Activated B cell treated with CpG ODN at 0.5 μM for 24 hours (primary cell): Measurements from ENCODE around the gene GALNT12. TPM values are rescaled to one million over a fixed set of nuclear protein-coding genes. Genes with fewer than 3 reads are reported as not detected.

Source experiments
- ATAC-seq: fragments of 200-7000 bp; cut with Tn5 transposase; one replicate; pipeline ENCODE4 v1.10.0; 2021; ENCODE audit warnings: low read depth, mild to moderate bottlenecking, moderate library complexity
- CTCF ChIA-PET: fragments of 350-600 bp; sonication (Branson Sonifier 250); formaldehyde crosslinking; loops from one replicate; lab custom pipeline; 2021; ENCODE audit warnings: antibody characterized with exemption; lab: Charles Lee
- POLR2A ChIA-PET: fragments of 350-600 bp; sonication (Branson Sonifier 250); formaldehyde crosslinking; loops from one replicate; lab custom pipeline; 2021; ENCODE audit warnings: antibody characterized with exemption; lab: Charles Lee
- DNase-seq: peaks from one replicate; pipeline ENCODE4 v3.0.0; 2022
- H3K27ac Mint-ChIP-seq: one replicate; pipeline ENCODE4 v1.8.0; 2020; ENCODE audit warnings: mixed read lengths
- H3K27me3 Mint-ChIP-seq: one replicate; pipeline ENCODE4 v1.8.0; 2021; ENCODE audit warnings: mixed read lengths
- H3K36me3 Mint-ChIP-seq: one replicate; pipeline ENCODE4 v1.8.0; 2021; ENCODE audit warnings: low read depth, mixed read lengths
- H3K4me1 Mint-ChIP-seq: one replicate; pipeline ENCODE4 v1.8.0; 2021; ENCODE audit warnings: mixed read lengths
- H3K4me3 Mint-ChIP-seq: one replicate; pipeline ENCODE4 v1.8.0; 2020; ENCODE audit warnings: mild to moderate bottlenecking, mixed read lengths
- H3K9me3 Mint-ChIP-seq: one replicate; pipeline ENCODE4 v1.8.0; 2020; ENCODE audit warnings: mixed read lengths
- CTCF ChIP-seq: fragments of 200-600 bp; IDR thresholded peaks from one replicate; pipeline ENCODE4 v1.8.0; 2022; ENCODE audit warnings: antibody characterized with exemption, mild to moderate bottlenecking
- intact Hi-C: fragments of 100-400 bp; cut with micrococcal nuclease; formaldehyde crosslinking; loops from one replicate; pipeline ENCODE4 v1.15.1; 2024
- total RNA-seq: library from RNA; stranded (reverse); gene quantifications from 2 replicates; pipeline ENCODE4 v1.2.3, GENCODE V29; 2022

The GALNT12 gene
- total RNA-seq, 1 donor from 2014 or later, result 2.0 TPM

- peak; percentile 59 for DNase-seq
- intact Hi-C loops, result loop anchor here (1.0 to 5.0 kb wide), 7 partner anchors 127 to 1747 kb away; partner anchors contain the start of genes ALG2 and SEC61B
- no peaks in the 10 kb centered on the region for H3K4me1 Mint-ChIP-seq
- no peaks in the 10 kb centered on the region for H3K9me3 Mint-ChIP-seq
- H3K27ac Mint-ChIP-seq, result no peak overlapping the region
- no peak overlapping the region for H3K4me3 Mint-ChIP-seq
- POLR2A ChIA-PET, result interaction anchor here (1.0 kb wide), 1 partner anchor 52 kb away, joined by 3 read pairs; the partner anchor contains the start of gene ANKS6
- peaks cover 6% of the 10 kb centered on the region for H3K36me3 Mint-ChIP-seq
- TF ChIP-seq CTCF, result peak; percentile 59
- ATAC-seq, result peak; percentile 97
- CTCF ChIA-PET, result interaction anchor here (0.7 to 5.1 kb wide), 19 partner anchors 9 to 1747 kb away, joined by 3 to 65 read pairs (median 3); no protein-coding TSS in a partner anchor
- H3K27me3 Mint-ChIP-seq, result no peaks in the 10 kb centered on the region
Observed at GRCh38 chr9:98848450-98849149, 41.1 kb downstream of the GALNT12 start.

- POLR2A ChIA-PET, result no interaction called here
- H3K9me3 Mint-ChIP-seq, result no peaks in the 10 kb centered on the region
Observed at GRCh38 chr9:98849563-98849962, 42.1 kb downstream of the GALNT12 start.

GRCh38 chr9:98850851-98851729 is 43.6 kb downstream of the GALNT12 start:
- TF ChIP-seq CTCF, result no peak
- H3K4me3 Mint-ChIP-seq, result no peak overlapping the region
- ChIA-PET POLR2A (interaction anchor here (0.6 to 0.7 kb wide), 2 partner anchors 441 to 1486 kb away, joined by 4 read pairs; no protein-coding TSS in a partner anchor), CTCF (interaction anchor here (0.6 to 5.1 kb wide), 2 partner anchors 289 to 629 kb away, joined by 3 to 65 read pairs; no protein-coding TSS in a partner anchor)
- DNase-seq (no peak), ATAC-seq (no peak)
- no peaks in the 10 kb centered on the region for H3K4me1 Mint-ChIP-seq
- peaks cover 8% of the 10 kb centered on the region for H3K9me3 Mint-ChIP-seq
- intact Hi-C loops, result no loop called here
- no peak overlapping the region for H3K27ac Mint-ChIP-seq
- H3K27me3 Mint-ChIP-seq, result peaks cover 4% of the 10 kb centered on the region
- peaks cover 2% of the 10 kb centered on the region for H3K36me3 Mint-ChIP-seq

More at GRCh38 chr9:98849563-98849962, 42.1 kb downstream of the GALNT12 start:
- intact Hi-C loops, result loop anchor here (2.0 to 5.0 kb wide), 3 partner anchors 373 to 1473 kb away; partner anchors contain the start of genes ALG2 and SEC61B
- no peak for TF ChIP-seq CTCF
- no peak overlapping the region for H3K4me3 Mint-ChIP-seq
- H3K27ac Mint-ChIP-seq, result no peak overlapping the region
- peaks cover 3% of the 10 kb centered on the region for H3K27me3 Mint-ChIP-seq
- peaks cover 6% of the 10 kb centered on the region for H3K36me3 Mint-ChIP-seq
- ATAC-seq (no peak), DNase-seq (no peak)
- CTCF ChIA-PET, result interaction anchor here (0.7 to 5.1 kb wide), 5 partner anchors 126 to 291 kb away, joined by 3 to 65 read pairs (median 4); no protein-coding TSS in a partner anchor
- no peaks in the 10 kb centered on the region for H3K4me1 Mint-ChIP-seq

GRCh38 chr9:98851730-98852459 is 44.4 kb downstream of the GALNT12 start:
- no peak for DNase-seq
- Mint-ChIP-seq H3K27me3 (peaks cover 10% of the 10 kb centered on the region), H3K9me3 (peaks cover 8% of the 10 kb centered on the region), H3K4me3 (no peak overlapping the region), H3K4me1 (no peaks in the 10 kb centered on the region), H3K27ac (no peak overlapping the region), H3K36me3 (no peaks in the 10 kb centered on the region)
- no peak for TF ChIP-seq CTCF
- ATAC-seq, result no peak
- CTCF ChIA-PET, result interaction anchor here (0.9 kb wide), 1 partner anchor 146 kb away, joined by 3 read pairs; no protein-coding TSS in a partner anchor
- intact Hi-C loops, result no loop called here
- POLR2A ChIA-PET, result no interaction called here
